ENCODE measurements around the gene INPP5A.

- TF ChIP-seq CTCF (IDR thresholded peaks at IDR 0.05) (no peak), EZH2 (IDR thresholded peaks at IDR 0.05; ENCODE audit: borderline replicate concordance, insufficient read depth, low read depth, low read length, poor library complexity, severe bottlenecking) (no peak)
Observed at GRCh38 chr10:132726951-132727350, 189.4 kb downstream of the INPP5A start.
